Liver (tissue), 3 donors: ENCODE measurements around the gene PRG2.

Experiments
- EGR1 ChIP-seq, 2 donors: IDR thresholded peaks; 2 replicates each; pipeline ENCODE4 v1.6.1; 2016 to 2018; ENCODE audit warnings: antibody characterized with exemption in 2 of 2, low read depth in 2 of 2
- FOXA2 ChIP-seq: IDR thresholded peaks from 2 replicates; pipeline ENCODE4 v1.6.1; 2016; ENCODE audit warnings: antibody characterized with exemption
- GABPA ChIP-seq, 2 donors: IDR thresholded peaks in 1 of 2; conservative IDR thresholded peaks in 1 of 2; 2 replicates each; pipeline ENCODE4 v1.6.1; 2016; ENCODE audit warnings: antibody characterized with exemption in 2 of 2, mild to moderate bottlenecking in 1 of 2, moderate library complexity in 1 of 2
- JUND ChIP-seq, 2 donors: IDR thresholded peaks; 2 replicates each; pipeline ENCODE4 v1.6.1; 2016; ENCODE audit warnings: antibody characterized with exemption in 2 of 2
- RAD21 ChIP-seq, 2 donors: IDR thresholded peaks; 2 replicates each; pipeline ENCODE4 v1.6.1; 2016; ENCODE audit warnings: antibody characterized with exemption in 2 of 2, mild to moderate bottlenecking in 2 of 2
- TAF1 ChIP-seq: conservative IDR thresholded peaks from 2 replicates; pipeline ENCODE4 v1.6.1; 2016; ENCODE audit warnings: antibody characterized with exemption, mild to moderate bottlenecking
- YY1 ChIP-seq: IDR thresholded peaks from 2 replicates; pipeline ENCODE4 v1.6.1; 2016; ENCODE audit warnings: antibody characterized with exemption, mild to moderate bottlenecking
- ZBTB33 ChIP-seq: IDR thresholded peaks from 2 replicates; pipeline ENCODE4 v1.6.1; 2016; ENCODE audit warnings: antibody characterized with exemption
- TF ChIP-seq, protein P1 (sequence below): fragments of 150-350 bp; IDR thresholded peaks from 2 replicates; pipeline ENCODE4 v1.5.1; 2017; ENCODE audit warnings: improper control_type of control experiment, low read depth, low read length; ENCODE audit not compliant: missing input control
- TF ChIP-seq, protein P2 (sequence below): IDR thresholded peaks from 2 replicates; pipeline ENCODE4 v1.6.1; 2016; ENCODE audit warnings: antibody characterized with exemption, mild to moderate bottlenecking
- TF ChIP-seq, protein P3 (sequence below): IDR thresholded peaks from 2 replicates; pipeline ENCODE4 v1.6.1; 2016; ENCODE audit warnings: antibody characterized with exemption
- donor health status: healthy.
- donor health status: healthy.

DNA sequence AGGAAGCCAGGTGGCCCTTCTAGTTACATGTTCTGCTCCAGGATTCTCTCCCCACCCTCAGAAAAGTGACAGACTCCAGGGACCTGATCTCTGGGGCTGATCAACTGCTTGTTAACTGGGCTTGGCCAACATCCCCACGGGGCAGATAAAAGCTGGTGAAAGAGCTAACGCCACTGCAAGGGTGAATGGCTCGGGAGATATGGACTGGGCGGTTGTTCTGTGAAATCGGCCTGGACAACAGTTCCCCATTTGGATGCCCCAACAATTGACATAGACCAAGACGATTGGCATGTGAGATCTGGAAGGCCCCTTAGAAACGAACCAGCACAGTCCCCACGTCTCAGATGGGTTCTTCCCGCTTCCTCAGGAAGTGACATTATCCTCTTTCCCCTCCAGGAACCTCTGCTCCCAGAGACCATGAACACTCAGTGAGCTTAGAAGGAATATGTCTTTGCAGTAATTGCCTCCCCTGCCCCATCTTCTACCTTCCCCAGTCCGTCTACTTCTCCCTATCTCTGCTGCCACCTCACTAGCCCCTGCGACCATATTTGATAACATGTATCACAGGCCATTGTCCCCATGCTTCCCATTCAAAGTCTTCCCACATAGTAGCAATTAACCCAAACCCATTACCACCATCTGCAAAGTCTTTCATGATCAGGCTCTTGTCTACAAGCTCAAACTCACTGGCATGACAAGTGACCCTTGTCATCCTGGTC is 5.6 kb upstream of the PRG2 start:
- TF ChIP-seq, protein P1, sequence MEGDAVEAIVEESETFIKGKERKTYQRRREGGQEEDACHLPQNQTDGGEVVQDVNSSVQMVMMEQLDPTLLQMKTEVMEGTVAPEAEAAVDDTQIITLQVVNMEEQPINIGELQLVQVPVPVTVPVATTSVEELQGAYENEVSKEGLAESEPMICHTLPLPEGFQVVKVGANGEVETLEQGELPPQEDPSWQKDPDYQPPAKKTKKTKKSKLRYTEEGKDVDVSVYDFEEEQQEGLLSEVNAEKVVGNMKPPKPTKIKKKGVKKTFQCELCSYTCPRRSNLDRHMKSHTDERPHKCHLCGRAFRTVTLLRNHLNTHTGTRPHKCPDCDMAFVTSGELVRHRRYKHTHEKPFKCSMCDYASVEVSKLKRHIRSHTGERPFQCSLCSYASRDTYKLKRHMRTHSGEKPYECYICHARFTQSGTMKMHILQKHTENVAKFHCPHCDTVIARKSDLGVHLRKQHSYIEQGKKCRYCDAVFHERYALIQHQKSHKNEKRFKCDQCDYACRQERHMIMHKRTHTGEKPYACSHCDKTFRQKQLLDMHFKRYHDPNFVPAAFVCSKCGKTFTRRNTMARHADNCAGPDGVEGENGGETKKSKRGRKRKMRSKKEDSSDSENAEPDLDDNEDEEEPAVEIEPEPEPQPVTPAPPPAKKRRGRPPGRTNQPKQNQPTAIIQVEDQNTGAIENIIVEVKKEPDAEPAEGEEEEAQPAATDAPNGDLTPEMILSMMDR = no peak
- no peak for TF ChIP-seq RAD21 (IDR thresholded peaks at IDR 0.05)
- no peak for TF ChIP-seq GABPA (IDR thresholded peaks at IDR 0.05 in 1 of 2, conservative IDR thresholded peaks at IDR 0.05 in 1 of 2)
- TF ChIP-seq ZBTB33 = no peak
- TF ChIP-seq, protein P2, sequence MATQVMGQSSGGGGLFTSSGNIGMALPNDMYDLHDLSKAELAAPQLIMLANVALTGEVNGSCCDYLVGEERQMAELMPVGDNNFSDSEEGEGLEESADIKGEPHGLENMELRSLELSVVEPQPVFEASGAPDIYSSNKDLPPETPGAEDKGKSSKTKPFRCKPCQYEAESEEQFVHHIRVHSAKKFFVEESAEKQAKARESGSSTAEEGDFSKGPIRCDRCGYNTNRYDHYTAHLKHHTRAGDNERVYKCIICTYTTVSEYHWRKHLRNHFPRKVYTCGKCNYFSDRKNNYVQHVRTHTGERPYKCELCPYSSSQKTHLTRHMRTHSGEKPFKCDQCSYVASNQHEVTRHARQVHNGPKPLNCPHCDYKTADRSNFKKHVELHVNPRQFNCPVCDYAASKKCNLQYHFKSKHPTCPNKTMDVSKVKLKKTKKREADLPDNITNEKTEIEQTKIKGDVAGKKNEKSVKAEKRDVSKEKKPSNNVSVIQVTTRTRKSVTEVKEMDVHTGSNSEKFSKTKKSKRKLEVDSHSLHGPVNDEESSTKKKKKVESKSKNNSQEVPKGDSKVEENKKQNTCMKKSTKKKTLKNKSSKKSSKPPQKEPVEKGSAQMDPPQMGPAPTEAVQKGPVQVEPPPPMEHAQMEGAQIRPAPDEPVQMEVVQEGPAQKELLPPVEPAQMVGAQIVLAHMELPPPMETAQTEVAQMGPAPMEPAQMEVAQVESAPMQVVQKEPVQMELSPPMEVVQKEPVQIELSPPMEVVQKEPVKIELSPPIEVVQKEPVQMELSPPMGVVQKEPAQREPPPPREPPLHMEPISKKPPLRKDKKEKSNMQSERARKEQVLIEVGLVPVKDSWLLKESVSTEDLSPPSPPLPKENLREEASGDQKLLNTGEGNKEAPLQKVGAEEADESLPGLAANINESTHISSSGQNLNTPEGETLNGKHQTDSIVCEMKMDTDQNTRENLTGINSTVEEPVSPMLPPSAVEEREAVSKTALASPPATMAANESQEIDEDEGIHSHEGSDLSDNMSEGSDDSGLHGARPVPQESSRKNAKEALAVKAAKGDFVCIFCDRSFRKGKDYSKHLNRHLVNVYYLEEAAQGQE = no peak
- TF ChIP-seq JUND (IDR thresholded peaks at IDR 0.05) = no peak
- no peak for TF ChIP-seq YY1
- TF ChIP-seq, protein P3, sequence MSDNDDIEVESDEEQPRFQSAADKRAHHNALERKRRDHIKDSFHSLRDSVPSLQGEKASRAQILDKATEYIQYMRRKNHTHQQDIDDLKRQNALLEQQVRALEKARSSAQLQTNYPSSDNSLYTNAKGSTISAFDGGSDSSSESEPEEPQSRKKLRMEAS = no peak
- TF ChIP-seq FOXA2 = no peak
- no peak for TF ChIP-seq EGR1 (IDR thresholded peaks at IDR 0.05; ENCODE audit: low read depth in 2 of 2)
- no peak for TF ChIP-seq TAF1
